EH (cell line): ENCODE measurements around the gene LRRC4C.

ENCODE experiments used
- DNase-seq: peaks from one replicate; pipeline ENCODE4 v3.0.0-alpha.2; 2015; ENCODE audit warnings: low read depth

The LRRC4C gene

DNA sequence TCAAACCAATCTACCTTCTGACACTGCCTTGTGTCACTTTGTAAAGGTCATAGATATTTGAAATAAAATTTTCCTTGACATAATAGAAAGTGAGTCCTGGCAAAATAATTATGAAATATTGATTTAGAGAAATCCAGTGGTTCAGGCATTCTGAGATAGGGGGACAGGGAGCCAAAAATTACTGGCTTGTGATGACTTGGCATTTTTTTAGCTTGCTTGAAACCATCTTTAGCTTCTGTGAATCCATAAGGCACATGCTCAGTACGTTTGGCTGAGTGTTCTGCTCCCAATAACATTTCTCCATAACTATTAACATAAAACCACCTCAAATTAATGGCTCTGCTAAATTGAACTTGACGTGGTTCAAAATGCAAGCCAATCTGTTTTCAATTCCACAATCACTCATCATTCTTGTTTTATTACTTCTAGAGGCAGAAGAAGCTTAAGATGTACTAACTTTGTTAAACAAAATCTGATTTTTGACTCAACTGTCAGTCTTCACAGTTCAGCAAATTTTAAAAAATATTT, 209.0 kb downstream of the LRRC4C start:
- no peak for DNase-seq

DNA sequence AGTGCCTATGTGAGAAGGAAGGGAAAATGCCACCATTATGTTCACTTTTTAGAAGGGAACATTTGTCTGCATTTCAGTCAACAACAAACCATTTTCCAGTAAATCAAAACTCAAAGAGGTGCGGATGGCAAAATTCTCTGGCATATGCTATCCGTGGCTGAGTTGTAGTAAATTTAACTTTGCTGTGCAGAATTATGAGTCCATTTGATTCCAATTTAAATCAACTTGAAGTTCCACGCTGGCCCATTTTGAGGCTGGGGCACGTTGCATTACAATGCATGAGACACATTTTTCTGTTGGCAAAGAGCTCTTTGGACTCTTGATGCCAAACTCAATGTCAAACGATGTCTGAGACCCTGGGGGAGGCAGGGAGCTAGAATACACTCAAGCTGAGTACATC, 211.8 kb downstream of the LRRC4C start:
- no peak for DNase-seq

DNA sequence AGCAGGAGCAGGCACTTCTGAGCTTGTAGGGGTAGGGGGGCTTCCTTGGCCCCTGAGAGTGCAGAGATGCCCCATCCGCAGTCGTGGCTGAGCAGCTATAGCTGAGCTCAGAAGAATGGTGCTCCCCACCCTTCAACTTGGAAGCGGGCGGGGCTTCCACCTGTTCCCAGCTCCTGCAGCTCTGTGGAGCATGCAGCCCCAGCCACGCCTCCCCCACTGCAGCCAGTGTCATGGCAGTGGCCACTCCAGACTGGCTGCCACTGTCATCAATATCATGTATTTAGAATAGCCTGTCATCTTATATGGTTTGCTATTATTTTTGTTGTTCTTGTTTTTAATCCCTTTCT, 213.1 kb downstream of the LRRC4C start:
- DNase-seq: no peak

DNA sequence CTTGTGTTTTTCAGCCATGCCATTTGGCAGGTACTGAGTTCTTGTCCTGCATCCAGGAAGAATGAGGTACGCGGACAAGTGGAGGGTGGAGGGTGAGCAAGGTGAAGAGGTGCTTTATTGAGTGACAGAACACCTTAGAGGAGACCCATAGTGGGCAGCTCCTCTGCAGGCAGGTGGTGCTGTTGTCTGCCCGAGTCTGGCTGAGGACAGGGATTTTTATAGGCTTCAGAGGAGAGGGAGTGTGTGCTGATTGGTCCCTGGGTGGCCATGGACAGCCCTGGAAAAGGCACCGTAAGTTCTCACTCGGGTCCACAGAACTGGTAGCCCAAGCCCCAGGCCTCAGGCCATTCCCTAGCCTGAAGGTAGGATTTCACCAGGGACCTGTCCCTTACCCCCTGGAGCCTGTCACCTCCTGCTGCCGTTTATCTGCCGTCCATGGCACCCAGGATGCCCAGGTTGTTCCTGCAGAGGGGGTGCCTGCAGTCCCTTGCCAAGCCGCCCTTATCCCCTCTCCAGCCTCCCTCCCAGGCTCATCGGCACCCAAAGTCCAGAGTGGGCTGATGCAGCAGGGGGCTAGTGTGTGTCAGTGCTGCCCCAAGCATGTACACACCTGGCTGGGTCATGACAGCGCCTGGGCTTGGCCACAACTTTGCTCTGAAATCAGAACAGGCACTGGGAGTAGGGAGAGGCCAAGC, 213.6 kb downstream of the LRRC4C start:
- DNase-seq: no peak

DNA sequence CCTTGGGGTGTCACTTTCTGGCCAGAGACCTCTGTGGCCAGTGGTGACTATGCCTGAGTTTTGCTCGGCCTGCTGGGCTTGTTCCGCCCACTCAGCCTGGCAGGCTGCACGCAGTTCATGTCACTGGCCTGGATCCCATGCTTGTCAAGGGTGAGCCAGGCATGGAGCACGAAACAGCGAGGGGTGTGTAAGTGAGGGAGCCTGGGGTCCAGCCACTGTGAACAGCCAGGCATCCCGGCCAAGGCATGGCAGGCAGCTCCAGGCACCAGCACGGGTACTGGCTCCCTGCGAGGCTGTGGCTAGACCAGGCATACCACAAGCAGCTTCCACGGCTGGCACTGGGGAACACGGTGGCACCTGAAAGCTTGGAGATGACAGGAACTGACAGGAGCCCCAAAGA, 214.3 kb downstream of the LRRC4C start:
- DNase-seq: no peak

DNA sequence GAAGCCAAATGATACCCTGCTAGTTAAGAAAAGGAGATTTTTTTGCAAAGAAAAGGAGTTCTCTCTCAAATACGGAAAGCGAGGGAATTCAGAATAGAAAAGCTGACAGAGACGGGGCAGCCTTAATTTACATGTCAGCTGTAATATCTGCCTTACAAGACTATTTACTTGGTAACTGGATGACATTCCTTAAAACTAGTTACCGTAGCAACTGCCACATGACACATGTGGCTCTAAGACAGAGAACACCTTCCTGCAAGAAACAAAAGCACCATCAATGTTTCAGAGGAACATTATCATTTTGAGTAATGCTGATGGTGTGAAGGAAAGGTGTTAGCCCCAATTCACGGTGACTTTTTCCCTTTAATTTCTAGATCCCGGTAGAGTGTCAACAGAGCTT, 222.1 kb downstream of the LRRC4C start:
- DNase-seq: no peak

DNA sequence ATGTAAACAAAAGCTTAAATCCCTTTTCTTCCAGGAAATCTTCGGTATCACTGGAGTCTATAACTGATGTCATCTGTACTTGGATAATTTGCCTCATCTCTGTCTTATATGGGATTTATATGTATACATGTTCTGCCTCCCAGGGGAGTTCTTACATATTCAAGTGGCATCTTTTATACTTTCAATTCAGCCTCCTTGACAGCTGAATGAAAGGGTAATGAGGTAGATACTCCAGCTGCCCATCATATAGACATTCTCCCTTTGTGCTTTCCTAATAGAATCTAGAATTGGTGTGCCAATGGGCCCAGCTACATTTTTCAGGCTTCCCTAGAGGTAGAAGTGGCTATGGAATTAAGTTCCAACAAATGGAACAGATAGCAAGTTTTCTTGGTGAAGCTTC, 223.8 kb downstream of the LRRC4C start:
- no peak for DNase-seq

DNA sequence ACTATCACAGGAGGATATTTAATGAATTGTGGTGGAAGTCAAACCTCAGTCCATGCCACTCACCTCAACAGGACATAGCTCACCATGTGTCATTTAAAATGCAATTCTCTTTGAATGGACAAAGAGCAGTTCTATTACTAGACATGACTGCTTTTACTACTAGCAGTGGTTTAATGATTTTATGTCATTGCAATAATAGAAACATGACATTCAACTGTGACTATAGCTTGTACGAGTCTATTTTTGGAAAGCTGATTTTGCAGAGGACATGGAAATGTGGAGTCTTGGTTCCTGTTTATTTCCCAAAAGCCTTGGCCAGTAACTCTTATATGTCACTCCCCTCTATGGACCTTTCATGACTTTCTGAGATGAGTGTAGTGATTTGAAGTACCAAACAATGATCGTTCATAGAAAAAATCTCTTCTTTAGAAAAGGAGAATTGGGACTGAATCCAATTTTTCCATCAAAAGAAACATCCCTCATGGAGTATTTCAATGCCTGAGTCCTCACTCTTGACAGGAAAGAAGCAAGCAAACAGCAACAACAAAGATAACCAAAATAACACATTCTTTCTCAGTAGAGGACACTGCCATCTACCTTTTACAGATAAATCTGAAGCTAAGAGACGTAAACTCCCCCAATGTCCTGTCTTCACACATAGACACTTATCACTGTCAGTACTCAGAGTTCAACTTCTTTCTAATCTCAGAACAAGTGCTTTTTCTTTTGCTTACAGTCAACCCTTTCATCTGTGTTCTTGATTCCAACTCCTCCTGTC, 233.4 kb downstream of the LRRC4C start:
- no peak for DNase-seq

DNA sequence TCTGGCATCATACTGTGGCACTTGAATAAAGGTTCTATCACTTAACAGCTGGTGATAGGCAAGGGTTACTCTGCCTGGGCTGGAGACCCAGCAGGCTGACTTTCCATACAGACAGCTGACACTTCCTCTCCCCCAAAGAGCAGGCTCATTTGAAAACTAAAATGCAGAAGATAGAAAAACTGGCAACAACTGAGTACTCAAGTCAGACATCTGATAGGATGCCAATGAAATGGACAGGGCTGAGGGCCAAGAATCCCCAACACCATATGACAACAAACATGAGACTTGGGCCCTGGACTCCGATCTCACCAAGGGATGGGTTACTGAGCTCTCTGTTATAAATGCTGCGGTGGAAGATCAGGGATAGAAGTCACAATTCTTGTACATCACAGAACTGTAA, 237.2 kb downstream of the LRRC4C start:
- no peak for DNase-seq

DNA sequence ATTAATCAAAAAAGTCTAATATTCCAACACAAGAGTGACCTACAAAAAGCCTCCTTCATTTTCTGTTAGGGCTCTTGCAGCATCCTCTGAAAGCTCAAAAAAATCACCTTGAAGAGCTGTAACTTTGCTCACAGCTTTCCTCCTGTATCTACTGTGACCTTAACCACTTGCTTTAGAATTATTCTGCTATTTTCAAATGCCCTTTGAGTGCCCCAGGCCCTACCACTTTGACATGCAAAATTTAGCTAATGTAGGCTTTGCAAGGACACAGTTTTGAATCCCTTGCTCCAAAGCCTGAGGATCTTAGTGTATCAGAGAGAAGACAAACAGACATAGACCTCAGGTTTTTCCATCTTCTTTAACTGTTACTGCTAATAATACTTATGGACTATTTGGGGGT, 253.1 kb downstream of the LRRC4C start:
- DNase-seq: no peak

DNA sequence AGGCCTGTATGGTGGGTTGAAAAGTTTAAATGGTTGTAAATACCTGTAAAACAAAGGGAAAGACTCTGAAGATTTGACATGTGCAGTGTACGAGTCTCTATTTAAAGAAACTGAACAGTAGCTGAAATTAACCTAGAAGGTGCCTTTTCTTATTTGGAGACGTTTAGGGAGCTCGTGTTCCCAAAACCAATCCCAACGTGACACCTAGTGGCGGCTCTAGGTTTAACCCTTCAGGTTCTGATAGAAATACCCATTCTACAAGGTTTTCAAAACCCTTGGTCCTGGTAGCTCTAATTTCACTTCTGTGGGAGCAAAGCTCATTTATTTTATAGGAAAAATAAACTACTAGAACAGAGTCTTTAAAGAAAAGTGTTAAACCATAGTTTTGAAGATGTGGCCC, 258.3 kb downstream of the LRRC4C start:
- DNase-seq: peak; percentile 6

DNA sequence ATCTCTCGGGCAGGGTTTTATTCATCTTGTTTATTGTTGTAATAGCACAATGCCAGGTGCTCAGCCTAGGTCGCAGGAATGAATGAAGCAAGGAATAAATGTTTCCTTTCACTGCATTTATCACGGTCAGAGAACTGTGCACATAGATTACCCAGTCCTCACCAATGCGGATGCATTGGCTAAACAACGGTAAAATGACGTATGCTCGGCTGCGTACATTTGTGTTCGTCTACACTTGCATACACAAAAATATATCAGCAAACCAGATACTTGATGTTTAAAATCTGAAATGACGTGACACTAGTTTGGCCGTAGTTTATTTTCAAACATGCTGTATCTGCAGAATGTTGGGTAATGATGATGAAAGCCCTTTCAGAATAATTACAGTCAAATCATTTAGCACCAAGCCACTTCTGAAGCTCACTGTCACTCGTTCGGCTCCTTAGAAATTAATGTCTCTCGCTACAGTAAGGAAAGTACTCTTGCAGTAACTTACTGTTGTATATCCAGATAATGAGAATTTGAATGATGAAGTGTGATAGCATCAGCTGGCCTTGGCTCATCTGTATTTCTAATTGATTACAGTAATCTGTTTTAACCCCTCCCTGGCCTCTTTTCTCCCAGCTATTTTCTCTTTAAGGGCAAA, 268.9 kb downstream of the LRRC4C start:
- DNase-seq: no peak

DNA sequence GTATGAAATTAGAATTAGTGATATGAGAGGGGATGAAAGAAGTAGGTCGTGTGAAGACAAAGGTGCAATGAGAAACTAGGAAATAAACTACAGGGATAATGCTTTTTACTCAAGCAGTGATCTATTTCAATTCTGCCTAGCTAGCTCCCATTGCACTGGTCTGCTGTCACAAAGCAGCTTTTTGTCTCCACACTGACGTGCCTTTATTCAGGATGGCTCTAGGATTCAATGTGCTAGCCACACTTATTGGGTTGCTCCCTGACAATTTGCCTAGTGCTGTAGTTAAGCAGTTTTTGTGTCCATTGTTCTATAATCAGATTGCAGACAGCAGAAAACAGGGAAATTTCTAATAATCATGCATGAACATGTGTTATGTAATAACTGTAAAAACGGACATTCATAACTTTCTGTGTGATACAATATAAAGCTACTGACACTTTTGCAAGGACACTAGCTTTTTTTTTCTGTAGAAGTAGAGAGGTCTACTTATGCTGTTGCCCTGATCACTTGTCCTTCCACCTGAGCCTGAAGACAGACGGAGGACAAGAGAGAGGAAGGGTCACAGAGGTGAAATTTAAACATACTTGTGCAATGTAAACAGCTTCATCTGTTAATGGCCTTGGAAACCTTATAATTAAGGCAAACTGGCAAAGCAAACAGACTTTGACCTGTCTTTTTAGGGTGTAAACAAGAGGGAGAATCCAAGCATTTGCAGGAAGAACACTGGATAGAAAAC, 269.6 kb downstream of the LRRC4C start:
- no peak for DNase-seq

DNA sequence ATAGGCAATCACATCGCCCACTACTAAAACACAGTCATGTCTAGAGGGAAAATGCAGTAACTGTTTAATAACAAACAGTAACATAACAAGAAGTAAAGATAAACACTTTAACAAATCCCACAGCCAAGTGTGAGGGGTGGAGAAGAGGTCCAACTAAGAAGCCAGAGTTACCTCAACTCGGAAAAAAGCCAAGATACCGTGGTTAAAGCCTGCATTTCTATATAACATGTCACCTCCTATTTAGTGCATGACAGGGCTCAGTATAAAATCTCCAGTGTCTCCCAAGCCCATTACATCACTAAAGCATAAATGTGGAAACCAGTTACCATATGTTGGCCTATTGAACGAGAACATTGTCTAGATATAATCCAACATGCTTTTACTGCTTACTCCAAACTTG, 281.7 kb downstream of the LRRC4C start:
- no peak for DNase-seq

DNA sequence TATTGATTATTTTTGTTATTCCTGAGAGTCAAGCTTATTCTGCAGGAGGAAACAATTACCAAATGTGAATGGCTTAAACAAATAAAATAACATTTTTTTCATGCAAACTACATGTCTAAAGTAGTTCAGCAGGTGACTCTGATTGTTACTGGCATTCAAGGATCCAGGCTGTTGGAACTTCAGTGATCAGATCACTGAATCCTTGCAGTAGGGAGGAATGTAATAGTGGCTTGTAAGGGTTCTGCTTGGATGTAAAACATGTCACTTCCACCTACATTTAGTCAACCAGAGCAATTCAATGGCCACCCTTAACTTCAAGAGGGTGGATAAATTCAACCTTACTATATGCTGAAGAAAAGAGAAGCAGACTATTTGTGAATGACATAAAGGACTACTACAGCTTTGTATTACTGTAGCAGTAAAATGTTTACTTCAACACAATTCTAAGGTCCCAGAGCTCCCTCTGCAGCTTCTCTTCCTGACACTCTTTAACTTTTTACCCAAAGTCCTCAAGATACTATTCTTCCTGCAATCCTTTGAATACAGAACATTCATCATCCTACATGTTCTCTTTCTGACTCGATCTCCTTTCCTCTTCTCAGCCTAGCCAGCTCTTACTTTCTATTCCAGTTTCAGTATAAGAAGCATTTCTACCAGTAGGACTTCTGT, 284.0 kb downstream of the LRRC4C start:
- no peak for DNase-seq

DNA sequence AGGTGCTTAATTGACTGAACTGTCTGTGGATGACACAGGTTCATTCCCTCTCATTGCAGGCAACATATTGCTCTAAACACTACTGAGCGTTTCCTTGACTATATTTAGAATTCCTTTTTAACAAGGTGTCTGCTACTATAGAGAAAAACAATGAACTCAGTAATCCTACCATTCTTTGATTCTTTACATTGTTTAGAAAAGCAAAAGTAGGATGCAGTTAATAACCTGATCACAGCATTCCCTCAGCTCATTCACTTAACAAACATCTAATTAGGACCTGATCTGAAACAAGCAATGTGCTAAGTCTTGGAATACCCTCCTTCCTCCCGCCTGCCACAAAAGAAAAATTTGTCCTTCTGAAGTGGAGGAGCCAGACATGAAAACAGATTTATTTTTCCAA, 313.1 kb downstream of the LRRC4C start:
- no peak for DNase-seq

DNA sequence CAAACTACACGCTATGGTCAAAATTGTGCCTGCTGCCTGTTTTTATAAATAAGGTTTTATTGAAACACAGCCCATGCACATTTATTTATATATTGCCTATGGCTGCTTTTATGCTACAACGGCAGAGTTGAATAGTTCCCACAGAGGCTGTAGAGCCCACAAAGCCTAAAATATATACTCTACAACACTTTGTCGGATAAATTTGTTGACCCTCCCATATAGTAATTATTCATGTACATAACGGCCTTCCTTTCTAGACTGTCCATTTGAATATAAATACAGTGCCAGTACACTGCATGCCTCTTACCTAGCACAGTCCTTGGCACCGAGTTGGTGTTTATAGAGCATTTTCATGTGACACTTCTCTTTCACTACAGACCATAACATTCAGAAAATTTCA, 314.0 kb downstream of the LRRC4C start:
- no peak for DNase-seq

DNA sequence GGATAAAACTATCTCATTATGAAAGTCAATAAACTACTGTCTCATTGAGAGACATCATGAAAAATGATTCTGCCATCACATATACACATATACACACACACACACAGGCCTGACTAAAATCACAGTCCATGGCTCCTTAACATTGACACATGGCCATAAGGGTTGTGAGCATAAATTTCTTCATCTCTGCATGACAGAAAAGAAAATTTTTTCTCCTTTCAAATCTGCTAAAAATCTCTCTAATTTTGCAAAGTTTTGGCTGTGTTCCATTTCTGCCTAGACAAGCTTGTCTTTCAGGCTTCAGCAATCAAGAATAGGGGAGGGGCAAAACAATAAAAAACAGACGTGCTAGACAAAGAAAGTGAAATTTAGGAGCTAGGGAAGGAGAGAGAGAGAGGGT, 324.5 kb downstream of the LRRC4C start:
- no peak for DNase-seq

DNA sequence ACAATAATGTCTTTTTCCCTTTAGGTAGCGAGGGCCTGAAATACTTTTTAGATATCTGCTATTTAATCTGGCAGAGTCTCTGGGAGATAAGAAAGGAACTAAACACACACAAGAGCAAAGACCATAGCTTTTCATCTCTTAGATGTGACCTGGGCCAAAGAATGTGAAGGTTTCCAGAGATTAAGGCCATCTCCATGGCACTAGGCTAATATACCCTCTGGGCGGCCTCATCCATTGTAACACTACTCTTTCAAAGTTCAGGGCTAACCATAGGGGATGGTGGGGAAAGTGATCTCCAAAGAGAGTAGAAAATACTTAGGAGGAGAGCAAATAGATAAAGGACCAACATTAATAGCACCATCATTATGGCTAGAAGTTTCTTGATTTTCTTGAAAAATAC, 326.4 kb downstream of the LRRC4C start:
- DNase-seq: no peak

DNA sequence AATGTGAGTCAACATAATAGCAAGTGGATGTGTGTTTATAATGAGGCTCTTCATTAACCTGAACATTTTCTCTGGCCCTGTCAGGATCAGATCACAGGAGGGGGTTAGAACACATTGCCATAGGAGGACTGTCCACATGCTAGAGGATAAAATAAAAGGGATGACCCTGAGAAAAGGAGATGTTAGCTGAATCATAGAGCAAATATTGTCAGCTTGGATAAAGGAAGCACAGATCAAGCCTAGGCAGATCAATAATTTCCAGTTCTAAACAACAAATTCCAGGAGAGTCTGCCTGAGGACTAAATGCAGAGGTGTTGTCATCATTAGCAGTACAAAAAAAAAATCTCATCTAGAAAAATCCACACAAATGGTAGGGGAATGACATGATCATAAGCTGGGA, 337.9 kb downstream of the LRRC4C start:
- no peak for DNase-seq

DNA sequence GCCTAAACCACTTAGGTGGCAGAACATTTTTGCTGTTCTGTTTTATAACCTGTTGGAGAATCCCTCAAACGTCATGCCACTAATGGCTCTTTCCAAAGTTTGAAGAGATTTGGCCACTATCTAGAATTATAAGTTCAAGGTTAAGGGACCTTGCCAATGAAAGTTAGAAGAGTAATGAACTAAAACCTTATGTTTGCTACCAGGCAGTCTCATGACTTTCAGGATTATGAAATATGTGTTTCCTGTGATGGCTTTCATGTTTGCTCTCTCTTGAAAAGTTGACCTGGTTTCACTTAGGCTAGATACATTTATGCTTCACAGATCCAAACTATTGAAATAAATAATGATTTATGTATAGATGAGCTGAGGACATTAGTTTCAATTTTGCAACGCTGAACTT, 340.0 kb downstream of the LRRC4C start:
- DNase-seq: no peak

DNA sequence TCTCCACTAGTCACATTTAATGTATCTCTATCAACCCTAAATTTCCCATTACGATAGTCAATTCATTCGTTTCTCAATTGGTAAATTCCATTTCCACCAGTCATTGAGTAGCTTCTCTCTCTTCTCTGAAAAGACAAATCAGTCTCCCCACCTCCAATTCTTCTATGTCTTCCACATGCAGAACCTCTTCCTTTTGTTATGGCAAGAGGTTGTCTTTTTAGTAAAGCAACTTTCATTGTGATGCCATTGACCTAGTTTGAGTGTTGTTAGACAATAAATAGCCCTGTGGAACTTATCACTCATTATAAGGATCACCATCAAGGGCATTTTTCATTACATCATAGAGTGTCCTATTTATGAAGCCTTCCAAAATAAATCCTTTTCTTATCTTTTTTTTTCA, 340.9 kb downstream of the LRRC4C start:
- DNase-seq: no peak
